ENCODE data around the gene ACP7. TPM values are rescaled to one million over a fixed set of nuclear protein-coding genes. Genes with fewer than 3 reads are reported as not detected.
"Not testable (repeated sequence)": the region's sequence is repeated elsewhere in the genome, so short reads cannot be mapped to it uniquely, and the experiment has no call there.

The ACP7 gene
- total RNA-seq, 2 donors from 2014 or later = not detected

- H3K27ac ChIP-seq = no peak overlapping the region
These were observed 538 bp downstream of the ACP7 start for GRCh38 chr19:39084732-39085080.

GRCh38 chr19:39085392-39085791 lies 1.2 kb downstream of the ACP7 start:
- H3K4me3 ChIP-seq = no peak overlapping the region
- no peak for TF ChIP-seq CTCF (IDR thresholded peaks at IDR 0.05)
- peaks cover 0 to 16% of the 10 kb centered on the region in 2 donors for H3K4me1 ChIP-seq
- peaks cover 0 to 20% of the 10 kb centered on the region in 2 donors for H3K27me3 ChIP-seq
- H3K9me3 ChIP-seq = no peaks in the 10 kb centered on the region
- no peaks in the 10 kb centered on the region for H3K36me3 ChIP-seq
- H3K27ac ChIP-seq = no peak overlapping the region
- no peak for DNase-seq (ENCODE audit: low spot score)

More at GRCh38 chr19:39084732-39085080, 538 bp downstream of the ACP7 start:
- Histone ChIP-seq H3K36me3 (no peaks in the 10 kb centered on the region), H3K27me3 (peaks cover 0 to 20% of the 10 kb centered on the region in 2 donors), H3K4me1 (peaks cover 0 to 16% of the 10 kb centered on the region in 2 donors), H3K4me3 (no peak overlapping the region), H3K9me3 (no peaks in the 10 kb centered on the region)
- DNase-seq (ENCODE audit: low spot score) = no peak
- TF ChIP-seq CTCF (IDR thresholded peaks at IDR 0.05) = no peak

- Histone ChIP-seq H3K9me3 (no peaks in the 10 kb centered on the region), H3K4me3 (no peak overlapping the region), H3K27me3 (peaks cover 0 to 20% of the 10 kb centered on the region in 2 donors), H3K4me1 (peaks cover 0 to 16% of the 10 kb centered on the region in 2 donors), H3K27ac (no peak overlapping the region), H3K36me3 (no peaks in the 10 kb centered on the region)
- DNase-seq (ENCODE audit: low spot score) = no peak
- TF ChIP-seq CTCF (IDR thresholded peaks at IDR 0.05) = no peak
These were observed 2.2 kb downstream of the ACP7 start for GRCh38 chr19:39086386-39086785.

- Histone ChIP-seq H3K36me3 (no peaks in the 10 kb centered on the region), H3K4me3 (no peak overlapping the region), H3K4me1 (peaks cover 0 to 14% of the 10 kb centered on the region in 2 donors), H3K9me3 (no peaks in the 10 kb centered on the region), H3K27ac (no peak overlapping the region), H3K27me3 (peaks cover 0 to 20% of the 10 kb centered on the region in 2 donors)
- no peak for DNase-seq (ENCODE audit: low spot score)
- TF ChIP-seq CTCF (IDR thresholded peaks at IDR 0.05) = no peak
These were observed 3.9 kb downstream of the ACP7 start for GRCh38 chr19:39087907-39088686.

GRCh38 chr19:39090016-39090415 lies 5.8 kb downstream of the ACP7 start:
- not testable (repeated sequence) for H3K27me3 ChIP-seq; H3K27ac ChIP-seq; H3K4me3 ChIP-seq; H3K9me3 ChIP-seq; H3K4me1 ChIP-seq; H3K36me3 ChIP-seq; DNase-seq (ENCODE audit: low spot score)

- no peak overlapping the region for H3K27ac ChIP-seq
- H3K4me3 ChIP-seq = no peak overlapping the region
- H3K27me3 ChIP-seq = no peaks in the 10 kb centered on the region
- no peaks in the 10 kb centered on the region for H3K9me3 ChIP-seq
- H3K36me3 ChIP-seq = no peaks in the 10 kb centered on the region
- no peak for TF ChIP-seq CTCF (IDR thresholded peaks at IDR 0.05)
- DNase-seq (ENCODE audit: low spot score) = no peak
- no peaks in the 10 kb centered on the region for H3K4me1 ChIP-seq
These were observed 6.7 kb downstream of the ACP7 start for GRCh38 chr19:39090881-39091280.

- not testable (repeated sequence) for H3K27ac ChIP-seq; H3K4me3 ChIP-seq; DNase-seq (ENCODE audit: low spot score); H3K4me1 ChIP-seq; H3K36me3 ChIP-seq; H3K9me3 ChIP-seq; H3K27me3 ChIP-seq
These were observed 11.8 kb downstream of the ACP7 start for GRCh38 chr19:39095799-39096540.

Data from right atrium auricular region (tissue), 2 donors.